ENCODE results near the gene IFNA21.

DNA sequence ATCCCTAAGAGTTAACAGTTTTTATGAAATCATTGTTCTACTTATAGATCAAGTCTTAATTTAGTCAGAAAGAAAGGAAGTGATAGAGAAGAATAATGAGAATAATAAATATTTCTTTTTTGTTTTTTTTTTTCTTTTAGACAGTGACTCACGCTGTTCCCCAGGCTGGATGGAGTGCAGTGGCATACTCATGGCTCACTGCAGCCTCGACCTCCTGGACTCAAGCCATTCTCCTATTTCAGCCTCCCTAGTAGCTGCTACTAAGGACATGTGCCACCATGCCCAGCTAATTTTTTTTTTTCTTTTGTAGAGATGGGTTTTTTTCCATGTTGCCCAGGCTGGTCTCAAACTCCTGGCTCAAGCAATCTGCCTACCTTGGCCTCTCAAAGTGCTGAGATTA is 11.0 kb downstream of the IFNA21 start:
- TF ChIP-seq POLR2A (IDR thresholded peaks at IDR 0.05) (no peak), EP300 (IDR thresholded peaks at IDR 0.05) (no peak)
- TF ChIP-seq, protein P1, sequence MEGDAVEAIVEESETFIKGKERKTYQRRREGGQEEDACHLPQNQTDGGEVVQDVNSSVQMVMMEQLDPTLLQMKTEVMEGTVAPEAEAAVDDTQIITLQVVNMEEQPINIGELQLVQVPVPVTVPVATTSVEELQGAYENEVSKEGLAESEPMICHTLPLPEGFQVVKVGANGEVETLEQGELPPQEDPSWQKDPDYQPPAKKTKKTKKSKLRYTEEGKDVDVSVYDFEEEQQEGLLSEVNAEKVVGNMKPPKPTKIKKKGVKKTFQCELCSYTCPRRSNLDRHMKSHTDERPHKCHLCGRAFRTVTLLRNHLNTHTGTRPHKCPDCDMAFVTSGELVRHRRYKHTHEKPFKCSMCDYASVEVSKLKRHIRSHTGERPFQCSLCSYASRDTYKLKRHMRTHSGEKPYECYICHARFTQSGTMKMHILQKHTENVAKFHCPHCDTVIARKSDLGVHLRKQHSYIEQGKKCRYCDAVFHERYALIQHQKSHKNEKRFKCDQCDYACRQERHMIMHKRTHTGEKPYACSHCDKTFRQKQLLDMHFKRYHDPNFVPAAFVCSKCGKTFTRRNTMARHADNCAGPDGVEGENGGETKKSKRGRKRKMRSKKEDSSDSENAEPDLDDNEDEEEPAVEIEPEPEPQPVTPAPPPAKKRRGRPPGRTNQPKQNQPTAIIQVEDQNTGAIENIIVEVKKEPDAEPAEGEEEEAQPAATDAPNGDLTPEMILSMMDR (IDR thresholded peaks at IDR 0.05): no peak

Data from tibial nerve (tissue), 4 donors.